ENCODE results near the gene RTL1. TPM values are rescaled to one million over a fixed set of nuclear protein-coding genes. Genes with fewer than 3 reads are reported as not detected.

The RTL1 gene
- 0.04 TPM in 1 of 2 replicates, not detected in the other for total RNA-seq (2016; rRNA removed; fragmentation: Illumina TruSeq; extraction: Trizol)
- total RNA-seq (2016; cell fraction: cytosol; rRNA removed; fragmentation: Illumina TruSeq; extraction: Trizol; ENCODE audit: low read depth): not detected in 2 replicates
- not detected in 2 replicates for total RNA-seq (2016; cell fraction: insoluble cytoplasmic fraction; rRNA removed; fragmentation: Illumina TruSeq; extraction: Trizol)
- total RNA-seq (2016; cell fraction: membrane; rRNA removed; fragmentation: Illumina TruSeq; extraction: Trizol): 0.03 TPM in 1 of 2 replicates, not detected in the other
- total RNA-seq (2016; cell fraction: nucleus; rRNA removed; fragmentation: Illumina TruSeq; extraction: Trizol): not detected in 2 replicates
- polyA plus RNA-seq (2011; rRNA removed): not detected in 2 replicates
- polyA plus RNA-seq (2011; cell fraction: cytosol; rRNA removed): 0.01 TPM in 1 of 2 replicates, not detected in the other
- polyA plus RNA-seq (2011; cell fraction: nucleus; rRNA removed): 0.05 TPM in 1 of 2 replicates, not detected in the other
- polyA plus RNA-seq (2012): 0.03 and 0.05 TPM in 2 replicates
- polyA plus RNA-seq (2016; cell fraction: cytosol; fragmentation: Illumina TruSeq; extraction: Trizol; ENCODE audit: low read depth): not detected in 2 replicates
- not detected in 2 replicates for polyA plus RNA-seq (2016; cell fraction: insoluble cytoplasmic fraction; fragmentation: Illumina TruSeq; extraction: Trizol; ENCODE audit: low read depth)
- polyA plus RNA-seq (2016; cell fraction: membrane; fragmentation: Illumina TruSeq; extraction: Trizol; ENCODE audit: low read depth): 0.05 TPM in 1 of 2 replicates, not detected in the other
- polyA plus RNA-seq (2016; cell fraction: nucleus; fragmentation: Illumina TruSeq; extraction: Trizol; ENCODE audit: insufficient read depth, low read depth): not detected in 2 replicates
- polyA minus RNA-seq (2011; rRNA and poly(A)+ RNA removed; ENCODE audit: low replicate concordance): not detected in 2 replicates
- not detected in 2 replicates for polyA minus RNA-seq (2011; cell fraction: cytosol; rRNA and poly(A)+ RNA removed)
- not detected in 2 replicates for polyA minus RNA-seq (2011; cell fraction: nucleus; rRNA and poly(A)+ RNA removed)
- Bru-seq, nascent RNA: percentile 14 among the genes with signal in this experiment
- percentile 8 among the genes with signal in this experiment for BruChase-seq, experiment 1, labeled RNA remaining after a 6-hour chase
- BruChase-seq, experiment 2, labeled RNA remaining after a 2-hour chase: percentile 4 among the genes with signal in this experiment
- long read RNA-seq, experiment 1: 0 reads
- long read RNA-seq, experiment 2: 0 reads

DNA sequence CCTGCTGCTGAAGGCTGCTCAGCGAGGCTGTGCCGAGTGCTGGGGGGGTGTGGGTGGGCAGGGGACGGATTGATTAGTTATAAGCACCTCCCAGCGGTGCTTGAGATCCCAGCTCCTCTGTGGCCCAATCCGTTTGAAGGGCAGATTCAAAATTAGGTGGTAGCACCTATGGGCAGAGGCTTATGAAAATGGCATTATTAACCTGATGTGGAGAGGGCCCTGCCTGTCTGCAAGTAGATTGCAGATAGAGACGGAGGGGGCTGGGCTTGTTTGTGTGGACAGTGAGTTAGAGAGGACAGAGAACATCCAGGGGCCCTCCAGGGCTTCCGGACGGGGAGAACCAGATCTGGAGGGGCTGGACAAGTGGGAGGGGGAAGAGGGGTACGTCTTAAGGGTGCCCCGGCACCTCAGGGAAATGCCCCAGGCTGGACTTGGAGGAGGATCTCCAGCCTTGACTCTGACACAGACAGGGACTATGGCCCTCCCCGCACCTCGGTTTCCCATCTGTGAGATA is at the start of gene RTL1:
Gene RTL1, minus strand, starts transcription at position 51 of the 514 bp plus-strand sequence. CDS start 18,934 bp downstream, outside the sequence.
- intact Hi-C loops (cut with micrococcal nuclease; ENCODE audit: unreplicated experiment): loop anchor here (5.0 kb wide), 1 partner anchor 179 kb away; no protein-coding TSS in a partner anchor
- Histone ChIP-seq H3K36me3 (replicated peaks in 1 of 2; ENCODE audit: control insufficient read depth in 1 of 2, insufficient read depth in 2 of 2, low read length in 2 of 2) (no peaks in the 10 kb centered on the region), H3K4me2 (ENCODE audit: low read depth, low read length) (peak within 1 kb of the TSS; percentile 69), H3K4me1 (ENCODE audit: insufficient read depth, low read length) (peaks cover 54% of the 10 kb centered on the region), H3K4me3 (replicated peaks in 1 of 3; ENCODE audit: insufficient read depth in 1 of 3, low read depth in 2 of 3, low read length in 3 of 3) (peak within 1 kb of the TSS in 2 of 3 experiments; percentile 22 to 51; a peak in 3 of 6 replicates), H3K9me3 (ENCODE audit: low read length) (no peaks in the 10 kb centered on the region), H4K20me1 (ENCODE audit: insufficient read depth, low read length) (no peaks in the 10 kb centered on the region), H3K79me2 (ENCODE audit: insufficient read depth, low read length) (no peaks in the 10 kb centered on the region), H2AFZ (ENCODE audit: low read length) (peak within 1 kb of the TSS; percentile 48), H3K9ac (ENCODE audit: insufficient read depth, low read depth, low read length) (no peak within 1 kb of the TSS), H3K27me3 (ENCODE audit: control insufficient read depth in 1 of 2, insufficient read depth in 2 of 2, low read length in 2 of 2) (peaks cover 0 to 47% of the 10 kb centered on the region in 2 experiments; a peak in 3 of 5 replicates), H3K27ac (ENCODE audit: extremely low read length, insufficient read depth, low read length) (no peak within 1 kb of the TSS)
- no TSS peak for BruUV-seq (replicated peaks)
- no peak for ATAC-seq
- WGBS (ENCODE audit: low lambda C conversion rate): 35% methylated on average over 10 of the region's 12 CpGs
- ChIA-PET POLR2A (no interaction called here), CTCF (ENCODE audit: low intra/inter-chr PET ratio, low total read pairs) (no interaction called here)
- in situ Hi-C loops (cut with HindIII; ENCODE audit: extremely low pct_ligation_motif_present, low pct_unique_long_range_greater_than_20kb): loop anchor here (10.0 kb wide), 2 partner anchors 331 to 761 kb away; no protein-coding TSS in a partner anchor
- TF ChIP-seq RARG (CRISPR knock-in tag; IDR thresholded peaks at IDR 0.05; ENCODE audit: low read depth) (no peak), ZNF225 (CRISPR knock-in tag; IDR thresholded peaks at IDR 0.05) (no peak), ZNF205 (CRISPR knock-in tag; IDR thresholded peaks at IDR 0.05) (no peak), ZNF274 (CRISPR knock-in tag; IDR thresholded peaks at IDR 0.05) (no peak), KDM1A (CRISPR knock-in tag; IDR thresholded peaks at IDR 0.05) (no peak)
- TF ChIP-seq, protein P1, sequence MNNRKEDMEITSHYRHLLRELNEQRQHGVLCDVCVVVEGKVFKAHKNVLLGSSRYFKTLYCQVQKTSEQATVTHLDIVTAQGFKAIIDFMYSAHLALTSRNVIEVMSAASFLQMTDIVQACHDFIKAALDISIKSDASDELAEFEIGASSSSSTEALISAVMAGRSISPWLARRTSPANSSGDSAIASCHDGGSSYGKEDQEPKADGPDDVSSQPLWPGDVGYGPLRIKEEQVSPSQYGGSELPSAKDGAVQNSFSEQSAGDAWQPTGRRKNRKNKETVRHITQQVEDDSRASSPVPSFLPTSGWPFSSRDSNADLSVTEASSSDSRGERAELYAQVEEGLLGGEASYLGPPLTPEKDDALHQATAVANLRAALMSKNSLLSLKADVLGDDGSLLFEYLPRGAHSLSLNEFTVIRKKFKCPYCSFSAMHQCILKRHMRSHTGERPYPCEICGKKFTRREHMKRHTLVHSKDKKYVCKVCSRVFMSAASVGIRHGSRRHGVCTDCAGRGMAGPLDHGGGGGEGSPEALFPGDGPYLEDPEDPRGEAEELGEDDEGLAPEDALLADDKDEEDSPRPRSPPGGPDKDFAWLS (CRISPR knock-in tag; IDR thresholded peaks at IDR 0.05; ENCODE audit: borderline replicate concordance): no peak
- TF ChIP-seq, protein P2, sequence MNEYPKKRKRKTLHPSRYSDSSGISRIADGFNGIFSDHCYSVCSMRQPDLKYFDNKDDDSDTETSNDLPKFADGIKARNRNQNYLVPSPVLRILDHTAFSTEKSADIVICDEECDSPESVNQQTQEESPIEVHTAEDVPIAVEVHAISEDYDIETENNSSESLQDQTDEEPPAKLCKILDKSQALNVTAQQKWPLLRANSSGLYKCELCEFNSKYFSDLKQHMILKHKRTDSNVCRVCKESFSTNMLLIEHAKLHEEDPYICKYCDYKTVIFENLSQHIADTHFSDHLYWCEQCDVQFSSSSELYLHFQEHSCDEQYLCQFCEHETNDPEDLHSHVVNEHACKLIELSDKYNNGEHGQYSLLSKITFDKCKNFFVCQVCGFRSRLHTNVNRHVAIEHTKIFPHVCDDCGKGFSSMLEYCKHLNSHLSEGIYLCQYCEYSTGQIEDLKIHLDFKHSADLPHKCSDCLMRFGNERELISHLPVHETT (CRISPR knock-in tag; conservative IDR thresholded peaks at IDR 0.05): no peak
- TF ChIP-seq, protein P3, sequence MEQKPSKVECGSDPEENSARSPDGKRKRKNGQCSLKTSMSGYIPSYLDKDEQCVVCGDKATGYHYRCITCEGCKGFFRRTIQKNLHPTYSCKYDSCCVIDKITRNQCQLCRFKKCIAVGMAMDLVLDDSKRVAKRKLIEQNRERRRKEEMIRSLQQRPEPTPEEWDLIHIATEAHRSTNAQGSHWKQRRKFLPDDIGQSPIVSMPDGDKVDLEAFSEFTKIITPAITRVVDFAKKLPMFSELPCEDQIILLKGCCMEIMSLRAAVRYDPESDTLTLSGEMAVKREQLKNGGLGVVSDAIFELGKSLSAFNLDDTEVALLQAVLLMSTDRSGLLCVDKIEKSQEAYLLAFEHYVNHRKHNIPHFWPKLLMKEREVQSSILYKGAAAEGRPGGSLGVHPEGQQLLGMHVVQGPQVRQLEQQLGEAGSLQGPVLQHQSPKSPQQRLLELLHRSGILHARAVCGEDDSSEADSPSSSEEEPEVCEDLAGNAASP (CRISPR knock-in tag; IDR thresholded peaks at IDR 0.05; ENCODE audit: borderline replicate concordance): no peak
- TF ChIP-seq, protein P4, sequence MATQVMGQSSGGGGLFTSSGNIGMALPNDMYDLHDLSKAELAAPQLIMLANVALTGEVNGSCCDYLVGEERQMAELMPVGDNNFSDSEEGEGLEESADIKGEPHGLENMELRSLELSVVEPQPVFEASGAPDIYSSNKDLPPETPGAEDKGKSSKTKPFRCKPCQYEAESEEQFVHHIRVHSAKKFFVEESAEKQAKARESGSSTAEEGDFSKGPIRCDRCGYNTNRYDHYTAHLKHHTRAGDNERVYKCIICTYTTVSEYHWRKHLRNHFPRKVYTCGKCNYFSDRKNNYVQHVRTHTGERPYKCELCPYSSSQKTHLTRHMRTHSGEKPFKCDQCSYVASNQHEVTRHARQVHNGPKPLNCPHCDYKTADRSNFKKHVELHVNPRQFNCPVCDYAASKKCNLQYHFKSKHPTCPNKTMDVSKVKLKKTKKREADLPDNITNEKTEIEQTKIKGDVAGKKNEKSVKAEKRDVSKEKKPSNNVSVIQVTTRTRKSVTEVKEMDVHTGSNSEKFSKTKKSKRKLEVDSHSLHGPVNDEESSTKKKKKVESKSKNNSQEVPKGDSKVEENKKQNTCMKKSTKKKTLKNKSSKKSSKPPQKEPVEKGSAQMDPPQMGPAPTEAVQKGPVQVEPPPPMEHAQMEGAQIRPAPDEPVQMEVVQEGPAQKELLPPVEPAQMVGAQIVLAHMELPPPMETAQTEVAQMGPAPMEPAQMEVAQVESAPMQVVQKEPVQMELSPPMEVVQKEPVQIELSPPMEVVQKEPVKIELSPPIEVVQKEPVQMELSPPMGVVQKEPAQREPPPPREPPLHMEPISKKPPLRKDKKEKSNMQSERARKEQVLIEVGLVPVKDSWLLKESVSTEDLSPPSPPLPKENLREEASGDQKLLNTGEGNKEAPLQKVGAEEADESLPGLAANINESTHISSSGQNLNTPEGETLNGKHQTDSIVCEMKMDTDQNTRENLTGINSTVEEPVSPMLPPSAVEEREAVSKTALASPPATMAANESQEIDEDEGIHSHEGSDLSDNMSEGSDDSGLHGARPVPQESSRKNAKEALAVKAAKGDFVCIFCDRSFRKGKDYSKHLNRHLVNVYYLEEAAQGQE (IDR thresholded peaks at IDR 0.05; ENCODE audit: borderline replicate concordance in 1 of 2, low read depth in 1 of 2, low read length in 2 of 2): no peak
- no peak for DNase-seq (ENCODE audit: low spot score)
- FAIRE-seq: no peak
